Measurements from ENCODE around the gene PLEKHG1.

Gene PLEKHG1

DNA sequence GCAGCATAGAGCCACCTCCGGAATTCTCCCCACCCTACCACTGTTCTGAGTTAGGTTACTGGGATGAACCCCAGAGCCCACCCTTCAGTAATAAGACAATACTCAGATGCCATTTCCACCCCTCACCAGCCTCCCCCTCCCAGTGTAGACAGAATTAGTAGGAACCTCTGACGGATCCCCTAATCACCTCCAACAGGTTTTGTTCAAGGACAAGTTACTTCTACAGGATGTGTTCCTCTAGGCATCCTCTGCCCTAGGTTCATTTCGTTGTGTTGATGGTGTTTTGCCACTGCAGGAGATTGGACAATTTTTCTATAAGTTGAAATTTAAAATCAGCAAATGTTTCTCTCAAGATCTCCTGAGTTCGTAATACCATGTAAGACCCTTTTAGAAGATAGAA lies 22.8 kb downstream of the PLEKHG1 start:
- no peak for DNase-seq

DNA sequence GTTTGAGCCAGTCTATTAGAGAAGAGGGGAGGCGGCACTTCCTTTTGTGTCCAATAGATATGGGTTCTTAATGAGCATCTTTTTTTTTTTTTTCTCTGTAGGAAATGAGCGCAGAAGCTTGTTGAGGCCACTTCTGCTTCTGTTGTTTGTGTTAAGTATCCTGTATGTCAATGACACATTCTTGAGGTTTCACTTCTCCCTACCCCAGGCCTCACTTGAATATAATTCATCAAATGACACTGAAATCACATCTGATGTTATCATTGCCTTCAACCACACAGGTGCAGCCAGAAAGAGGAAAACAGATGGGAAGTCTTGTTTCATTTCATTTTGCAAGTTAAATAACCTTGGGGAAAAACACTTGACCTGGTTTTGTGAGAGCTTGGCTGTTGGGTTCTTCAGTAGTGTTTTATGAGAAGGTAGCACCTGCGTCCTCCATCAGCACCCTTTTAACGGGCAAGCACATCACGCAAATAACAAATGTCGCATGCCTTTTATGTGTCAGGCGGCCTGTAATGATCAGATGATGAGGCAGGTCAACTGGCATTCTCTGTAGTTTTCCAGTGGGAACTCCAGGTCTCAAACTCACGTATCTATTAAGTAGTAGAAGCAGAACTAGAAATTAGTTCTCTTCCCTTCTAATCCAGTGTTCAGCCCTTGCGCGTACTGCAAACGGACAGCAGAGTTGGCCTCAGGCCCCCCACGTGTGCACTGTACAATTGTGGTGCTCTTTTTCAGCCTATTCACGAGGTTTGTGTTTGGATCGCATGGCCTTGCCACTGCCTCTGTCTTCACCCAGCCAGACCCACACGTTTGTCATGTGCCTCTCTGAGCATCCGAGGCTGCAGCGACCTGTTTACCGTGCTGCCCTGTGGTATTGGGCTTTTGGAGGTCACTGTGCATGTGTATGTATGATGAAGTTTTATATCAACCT lies 23.5 kb downstream of the PLEKHG1 start:
- no peak for DNase-seq

DNA sequence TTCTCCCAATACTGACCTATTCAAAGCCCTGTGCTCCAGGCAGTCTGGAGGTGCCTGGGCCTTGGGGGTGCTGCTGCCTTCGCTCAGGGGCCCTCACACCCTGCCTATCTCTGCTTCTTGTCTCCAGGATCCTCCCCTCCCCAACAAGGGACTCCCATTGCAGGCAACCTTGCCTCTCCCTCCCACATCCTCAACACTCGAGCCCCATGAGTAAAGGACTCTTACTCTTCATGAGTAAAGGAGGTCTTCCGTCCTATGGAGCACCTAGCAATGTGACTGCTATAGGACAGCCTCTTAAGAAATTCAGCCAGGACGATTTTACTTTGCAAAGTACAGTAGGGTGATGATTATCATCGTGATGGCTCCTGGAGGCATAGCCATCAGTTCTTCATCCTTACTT lies 24.5 kb downstream of the PLEKHG1 start:
- DNase-seq = no peak

DNA sequence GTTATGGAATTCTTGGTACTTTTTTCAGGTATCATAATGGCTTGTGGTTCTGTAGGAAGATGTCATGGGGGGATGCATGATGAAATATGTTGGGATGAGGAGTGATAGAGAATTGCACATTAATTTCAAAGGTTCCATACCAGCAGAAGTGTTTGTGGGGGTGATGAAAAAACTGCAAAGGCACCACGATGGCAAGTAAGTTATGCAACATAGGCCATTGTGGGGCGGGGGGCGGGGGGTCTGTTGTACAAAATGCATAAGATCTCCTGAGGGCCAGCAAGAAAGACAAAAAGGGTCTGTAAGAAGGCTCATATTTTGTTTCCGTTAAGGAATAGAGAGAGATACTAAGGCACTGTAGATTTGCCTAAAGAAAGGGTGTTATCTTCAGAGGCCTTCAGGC lies 26.2 kb downstream of the PLEKHG1 start:
- DNase-seq = no peak

DNA sequence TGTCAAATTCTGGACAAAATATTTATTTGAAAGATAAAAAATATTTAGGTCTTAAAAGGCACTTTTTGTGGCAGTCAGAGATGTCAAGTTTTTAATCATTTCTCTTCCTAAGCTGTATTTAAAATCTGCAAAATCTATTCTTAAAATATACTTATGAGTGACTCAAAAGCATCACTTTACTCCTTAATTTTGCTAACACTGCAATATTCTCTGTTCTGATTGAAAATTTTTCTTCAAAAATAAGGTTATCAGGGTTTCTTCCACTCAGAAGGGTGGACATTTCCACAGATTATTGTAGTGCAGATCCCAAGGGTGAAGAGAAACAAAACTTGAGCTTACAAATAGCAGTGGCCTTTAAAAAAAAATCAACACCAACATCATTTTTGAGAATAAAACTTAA lies 27.5 kb downstream of the PLEKHG1 start:
- no peak for DNase-seq

DNA sequence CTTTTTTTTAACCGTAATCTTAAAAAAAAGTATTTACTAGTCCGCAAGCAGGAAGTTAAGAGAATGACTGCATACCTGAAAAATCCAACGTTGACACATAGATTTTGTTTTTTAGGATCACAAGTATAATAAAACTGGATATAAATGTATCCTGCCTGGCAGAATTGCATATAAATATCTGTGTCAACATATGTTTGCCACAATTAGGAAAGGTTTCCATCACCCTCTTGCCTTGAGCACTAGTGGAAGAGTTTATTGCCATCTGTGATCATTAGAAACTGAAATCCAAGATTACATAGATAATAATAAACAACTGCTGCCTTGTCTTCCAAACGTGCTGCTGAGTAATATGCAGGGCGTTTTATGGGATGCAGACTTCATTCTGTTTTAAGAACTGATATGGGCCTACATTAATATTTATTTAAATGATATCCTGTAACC lies 27.9 kb downstream of the PLEKHG1 start:
- DNase-seq = no peak

DNA sequence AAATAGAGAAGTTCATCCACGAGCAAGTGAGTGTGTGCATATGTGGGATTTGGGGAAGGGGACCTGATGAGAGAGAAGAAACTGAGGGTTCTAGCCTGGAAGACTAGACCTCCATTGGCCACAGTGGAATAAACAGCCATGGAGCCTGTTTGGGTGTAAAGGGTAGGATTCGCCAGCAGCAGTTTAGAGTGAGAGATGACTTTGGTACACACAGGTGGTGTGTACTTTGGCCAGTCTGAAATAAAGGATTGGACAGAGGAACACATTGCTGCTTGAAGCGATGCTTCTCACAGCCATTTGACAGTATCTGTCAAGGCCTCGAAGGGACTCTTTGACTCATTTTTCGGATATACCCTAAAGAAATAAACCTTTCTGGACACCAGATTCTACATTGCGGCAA lies 29.2 kb downstream of the PLEKHG1 start:
- no peak for DNase-seq

DNA sequence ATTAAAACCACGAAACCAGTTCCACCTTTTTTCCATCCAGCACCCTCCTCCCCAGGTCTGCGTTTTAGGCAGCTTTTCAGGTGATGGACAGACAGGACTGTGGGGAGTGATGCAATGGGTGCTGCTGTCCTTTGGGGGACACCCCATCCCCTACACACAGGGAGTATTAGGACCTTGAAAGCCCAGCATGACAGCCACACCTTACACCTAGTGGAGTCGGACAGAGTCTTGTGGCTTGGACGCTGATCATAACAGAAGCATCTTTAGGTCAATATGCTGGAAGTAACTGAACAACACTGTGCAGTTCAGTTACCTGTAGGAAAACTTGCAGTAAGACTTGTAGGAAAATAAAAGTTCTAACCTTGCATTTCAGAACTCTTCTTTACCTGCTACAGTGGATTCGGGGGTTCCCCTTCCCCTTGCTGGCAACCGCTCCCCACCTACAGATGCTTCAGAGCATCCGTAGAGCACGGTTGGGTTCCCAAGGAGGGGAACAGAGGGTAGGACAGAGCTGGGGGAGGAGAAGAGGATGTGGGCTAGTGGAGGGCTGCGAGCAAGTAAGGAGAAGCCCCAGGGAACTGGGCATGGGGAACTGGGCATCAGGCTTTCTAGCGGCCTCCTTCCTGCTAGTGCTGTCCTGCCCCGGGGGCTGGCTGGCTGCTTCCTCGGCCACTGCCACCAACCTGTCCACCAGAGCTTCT lies 31.7 kb downstream of the PLEKHG1 start:
- DNase-seq = no peak

DNA sequence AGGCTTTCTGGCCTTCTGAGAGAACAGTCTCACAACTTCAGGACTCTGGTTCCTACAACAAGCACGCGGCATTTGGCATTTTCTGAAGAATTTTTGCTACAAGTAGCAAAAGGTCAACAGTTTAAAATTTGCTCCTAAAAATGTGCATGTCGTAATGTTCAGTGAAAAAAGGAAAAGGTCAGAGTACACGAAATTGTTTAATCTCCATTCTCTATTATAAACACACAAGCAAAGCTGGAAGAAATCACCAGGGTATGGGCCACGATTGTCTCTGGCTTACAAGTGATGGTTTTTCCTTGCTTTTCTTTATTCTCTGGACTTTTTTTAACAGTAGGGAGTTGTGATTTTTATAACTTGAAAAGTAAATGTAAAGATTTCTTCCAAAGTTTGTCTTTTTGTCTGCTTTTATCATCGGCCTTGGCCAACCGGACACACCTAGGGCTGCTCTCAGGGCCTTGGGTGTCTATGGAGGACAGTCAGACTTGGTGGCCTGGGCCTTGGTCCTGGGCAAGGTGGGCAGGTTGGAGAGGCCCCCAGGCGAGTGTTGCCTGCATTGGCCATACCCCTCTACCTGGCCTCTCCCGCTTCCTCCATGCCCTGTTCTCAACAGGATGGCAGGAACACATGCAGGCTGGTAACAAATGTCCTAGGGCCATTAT lies 32.4 kb downstream of the PLEKHG1 start:
- DNase-seq = no peak

DNA sequence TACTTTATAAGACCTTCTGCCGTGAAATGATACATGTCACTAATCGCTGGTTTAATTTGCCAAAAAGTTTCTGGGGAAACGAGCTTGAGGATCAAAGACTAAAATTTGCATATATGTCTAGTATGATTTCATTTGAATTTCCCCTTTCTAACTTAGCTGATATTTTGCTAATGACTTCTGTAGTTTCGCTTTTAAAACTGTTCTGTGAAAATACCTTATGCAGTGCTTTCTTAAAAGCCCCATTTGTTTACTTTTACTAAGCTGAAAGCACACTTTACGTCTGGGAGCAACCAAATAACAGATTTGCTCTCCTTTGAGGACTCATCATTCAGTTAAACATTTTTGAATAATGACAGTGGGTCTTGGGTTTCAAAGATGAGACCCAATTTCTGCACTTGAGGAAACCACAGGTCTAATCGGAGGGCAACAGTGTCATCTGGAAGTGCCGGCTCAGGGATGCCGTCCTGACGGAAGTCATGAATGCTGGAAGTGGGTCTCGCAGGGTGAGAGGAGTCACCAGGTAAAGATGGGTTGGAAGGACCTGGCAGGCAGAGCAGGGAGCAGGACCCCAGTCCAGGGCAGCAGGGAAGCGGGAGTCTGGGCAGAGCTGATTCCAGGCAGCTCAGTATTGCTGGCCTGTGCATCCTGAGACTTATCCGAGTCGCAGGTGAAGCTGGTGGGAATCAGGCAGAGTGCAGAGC lies 33.2 kb downstream of the PLEKHG1 start:
- no peak for DNase-seq

DNA sequence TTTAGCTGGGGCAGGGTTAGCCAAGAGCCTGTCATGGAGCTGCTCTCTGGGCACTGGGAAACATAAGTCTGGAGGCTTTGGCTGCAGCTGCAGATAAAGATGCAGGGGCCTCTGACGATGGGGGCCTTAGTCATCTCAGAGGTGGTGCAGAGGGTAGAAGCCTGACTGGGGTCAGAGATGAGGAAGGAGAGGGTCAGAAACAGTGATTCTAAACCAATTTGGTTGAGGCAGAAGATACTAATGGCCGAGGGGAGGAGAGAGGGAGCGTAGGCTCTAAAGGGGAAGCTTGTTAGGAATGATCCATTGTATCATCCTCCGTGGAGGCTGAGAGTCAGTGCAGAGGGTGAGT lies 33.8 kb downstream of the PLEKHG1 start:
- no peak for DNase-seq

DNA sequence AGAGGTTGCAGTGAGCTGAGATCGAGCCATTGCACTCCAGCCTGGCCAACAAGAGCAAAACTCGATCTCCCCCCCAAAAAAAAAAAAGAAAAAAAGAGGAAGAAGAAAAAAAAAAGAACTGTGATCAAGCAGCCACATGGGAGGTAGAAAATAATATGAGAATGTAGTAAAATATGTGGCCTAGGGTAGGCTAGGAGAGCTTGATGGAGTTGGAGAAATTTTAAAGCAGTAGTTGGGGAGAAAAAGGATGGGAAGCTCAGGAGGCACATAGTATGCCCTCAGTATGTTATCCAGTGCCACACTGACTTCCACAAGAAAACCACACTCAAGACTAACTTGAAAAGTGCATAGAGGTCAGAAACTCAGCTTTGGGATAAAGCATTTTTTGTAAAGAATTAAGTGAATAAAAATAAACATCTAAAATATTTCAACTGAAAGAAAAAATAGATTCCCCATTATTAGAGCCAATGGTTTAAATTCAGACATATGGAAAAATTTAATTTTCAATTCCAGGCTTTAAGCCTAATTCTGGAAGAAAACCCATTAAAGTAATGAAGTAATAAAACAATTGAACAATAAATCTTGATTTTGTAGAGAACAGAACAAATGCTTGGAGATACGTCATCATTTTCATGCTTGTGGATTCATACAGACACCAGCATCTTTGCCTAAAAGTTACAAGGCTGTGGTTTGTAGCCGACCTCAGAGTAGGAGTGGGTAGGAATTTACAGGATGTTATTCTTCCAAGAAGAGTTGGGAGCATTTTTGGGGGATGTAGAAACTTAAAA lies 34.7 kb downstream of the PLEKHG1 start:
- no peak for DNase-seq

DNA sequence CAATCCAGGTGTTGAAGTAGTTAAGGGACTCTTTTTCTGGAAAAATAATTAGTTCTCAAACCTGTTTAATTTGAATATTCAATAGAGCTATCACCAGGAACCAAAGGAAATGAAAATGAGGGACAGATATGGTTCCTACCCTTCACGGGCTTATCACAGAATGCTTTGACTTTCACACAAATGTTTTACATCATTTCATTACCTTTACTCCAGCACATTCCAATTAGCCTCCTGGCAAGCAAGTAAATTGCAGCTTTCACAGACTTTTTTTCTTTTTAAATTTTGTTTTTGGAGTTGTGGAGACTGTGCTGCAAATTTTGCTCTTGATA lies 35.2 kb downstream of the PLEKHG1 start:
- DNase-seq = no peak

DNA sequence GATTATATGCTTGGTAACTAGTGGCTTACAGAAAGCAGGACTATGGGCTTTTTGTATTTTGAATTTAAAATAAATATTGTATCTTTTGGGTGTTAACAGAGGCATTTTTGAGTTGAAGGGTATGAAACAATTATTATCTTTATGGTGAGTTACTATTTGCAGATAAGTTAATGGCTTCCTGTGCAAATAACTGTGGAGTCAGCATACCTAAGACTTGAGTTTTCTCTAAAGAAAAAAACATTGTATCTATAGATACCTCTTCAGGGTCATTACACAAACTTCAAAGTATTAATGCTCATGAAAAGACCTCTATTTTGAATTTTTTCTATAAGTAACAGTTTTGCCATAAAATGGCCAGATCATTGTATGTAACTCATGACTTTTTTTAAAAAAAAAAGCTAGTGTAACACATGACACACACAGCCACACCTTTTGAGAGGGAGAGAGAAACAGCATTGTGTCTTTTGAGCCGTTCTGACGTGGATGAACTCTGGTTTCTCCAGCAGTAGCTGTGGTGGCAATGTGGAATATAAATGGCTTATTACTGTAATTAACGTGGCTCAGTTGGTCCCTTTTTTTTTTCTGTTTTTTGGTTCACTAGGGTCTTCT lies 36.3 kb downstream of the PLEKHG1 start:
- DNase-seq = no peak

DNA sequence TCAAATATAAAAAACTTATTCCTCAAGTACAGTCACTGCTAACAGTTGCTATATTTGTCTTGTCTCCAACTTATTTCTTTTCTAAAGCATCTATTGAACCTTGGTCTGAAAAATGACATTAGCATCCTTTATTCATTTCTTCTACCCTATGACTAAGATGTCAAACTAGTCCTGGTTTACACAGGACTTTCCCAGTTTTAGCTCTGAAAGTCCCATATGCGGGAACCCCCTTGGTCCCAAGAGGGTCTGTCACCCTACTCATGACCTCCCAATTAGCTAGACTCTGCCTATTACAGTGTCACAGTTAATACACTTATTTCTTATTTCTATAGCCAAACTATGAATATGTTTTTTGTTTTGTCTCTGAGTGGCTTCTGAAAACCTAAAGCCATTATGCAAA lies 37.1 kb downstream of the PLEKHG1 start:
- no peak for DNase-seq

DNA sequence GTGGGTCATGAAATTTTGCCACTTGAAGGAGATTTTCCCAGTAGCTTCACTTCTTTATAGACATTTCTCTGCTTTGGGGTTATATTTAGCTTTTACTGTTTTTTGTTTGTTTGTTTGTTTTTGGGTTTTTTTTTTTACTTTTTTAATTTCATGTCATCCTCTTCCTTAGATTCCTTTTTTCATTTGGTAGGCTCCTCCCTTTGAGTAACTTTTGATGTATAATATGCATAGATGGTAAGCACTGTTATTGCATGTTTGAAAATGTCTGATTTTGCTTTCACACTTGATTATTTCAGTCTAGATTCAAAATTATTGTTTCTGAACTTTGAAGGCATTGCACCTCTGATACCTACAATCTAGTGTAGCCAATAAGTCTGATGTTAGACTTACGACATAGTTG lies 37.6 kb downstream of the PLEKHG1 start:
- DNase-seq = no peak

DNA sequence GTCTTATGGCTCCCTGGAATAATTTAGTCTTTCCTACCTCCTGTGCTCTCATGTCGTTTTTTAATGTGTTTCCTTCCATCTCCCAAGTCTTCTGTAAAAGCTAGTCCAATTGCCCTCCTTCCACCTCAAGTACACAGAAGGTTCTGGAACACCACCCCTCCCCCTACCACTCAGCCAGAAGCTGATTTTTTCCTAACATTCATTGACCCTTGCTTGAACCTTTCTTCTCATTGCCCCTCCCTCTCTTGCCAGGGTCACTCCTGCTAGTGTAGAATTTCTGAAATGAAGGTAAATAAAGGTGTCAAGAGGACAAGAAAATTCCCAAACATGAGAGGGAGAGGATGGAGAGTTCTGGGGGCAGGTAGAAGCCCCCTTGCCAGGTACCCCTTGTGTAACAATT lies 38.6 kb downstream of the PLEKHG1 start:
- DNase-seq = no peak

DNA sequence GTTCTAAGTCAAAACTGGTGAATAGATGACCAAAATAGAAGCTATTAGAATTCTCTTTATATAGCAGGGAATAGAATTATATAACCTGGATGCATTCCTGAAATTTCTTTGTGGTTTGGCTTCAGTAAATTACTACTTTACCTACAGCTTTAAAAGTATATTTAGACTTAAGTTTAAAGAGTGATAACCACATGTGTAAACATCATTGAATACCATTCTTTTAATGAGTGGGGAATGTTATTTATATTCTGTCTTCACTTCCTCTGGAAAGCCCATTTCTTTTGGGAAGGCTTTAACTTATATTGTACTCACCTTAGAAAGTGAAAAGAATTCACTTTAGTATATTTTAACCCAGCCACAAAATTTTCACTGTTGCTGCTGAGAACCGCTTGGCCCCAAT lies 39.1 kb downstream of the PLEKHG1 start:
- DNase-seq = no peak

DNA sequence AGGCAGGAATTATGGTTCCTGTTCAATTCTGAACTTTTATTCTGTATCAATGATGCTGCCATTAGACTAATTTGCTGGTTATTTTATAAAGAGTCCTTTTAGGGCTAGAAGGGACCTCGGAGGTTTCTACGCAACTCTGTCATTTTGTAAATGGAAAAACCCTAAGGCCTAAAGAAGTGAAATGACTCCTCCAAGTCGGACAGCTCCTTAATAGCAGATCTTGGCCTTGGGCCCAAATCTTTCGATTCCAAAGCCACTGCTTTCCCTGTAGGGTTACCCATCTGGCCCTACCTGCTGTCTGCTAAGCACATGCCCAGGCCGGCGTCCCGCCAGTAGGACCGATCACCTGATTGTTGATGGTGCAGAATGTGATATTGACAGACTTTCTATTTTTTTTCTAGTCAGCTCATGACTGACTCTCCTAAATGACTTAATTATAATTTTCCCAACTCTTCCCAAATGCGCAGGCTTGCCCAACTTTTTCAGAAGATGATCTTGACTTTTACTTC lies 40.2 kb downstream of the PLEKHG1 start:
- no peak for DNase-seq

DNA sequence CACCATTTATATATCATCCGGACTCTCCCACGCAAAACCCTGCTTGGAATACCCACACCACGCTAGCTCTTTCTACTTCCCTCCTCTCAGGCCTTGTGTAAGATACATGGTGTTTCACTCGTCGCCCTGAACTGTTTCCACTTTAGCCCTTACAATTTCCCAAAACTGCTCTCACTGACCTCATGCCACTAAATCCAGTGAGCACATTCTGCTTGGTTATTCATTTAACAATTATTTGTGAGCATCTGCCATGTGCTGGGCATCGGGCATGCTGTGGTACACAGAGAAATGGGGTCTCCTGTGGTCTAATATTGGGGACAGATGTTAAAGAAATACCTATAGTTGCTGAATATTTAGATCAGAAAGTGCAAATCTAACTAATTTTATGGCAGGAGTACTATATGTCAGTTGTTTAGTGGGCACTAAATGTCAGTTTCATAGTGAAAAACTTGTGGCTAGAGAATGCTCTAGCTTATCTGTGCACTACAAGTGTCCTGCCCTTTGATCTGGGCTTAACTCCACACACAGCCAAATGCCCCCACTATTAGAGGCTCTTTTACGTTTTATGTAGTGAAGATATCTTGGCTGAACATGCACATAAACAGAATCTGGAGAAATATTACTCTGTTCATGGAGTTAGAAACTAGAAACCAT lies 41.0 kb downstream of the PLEKHG1 start:
- no peak for DNase-seq

DNA sequence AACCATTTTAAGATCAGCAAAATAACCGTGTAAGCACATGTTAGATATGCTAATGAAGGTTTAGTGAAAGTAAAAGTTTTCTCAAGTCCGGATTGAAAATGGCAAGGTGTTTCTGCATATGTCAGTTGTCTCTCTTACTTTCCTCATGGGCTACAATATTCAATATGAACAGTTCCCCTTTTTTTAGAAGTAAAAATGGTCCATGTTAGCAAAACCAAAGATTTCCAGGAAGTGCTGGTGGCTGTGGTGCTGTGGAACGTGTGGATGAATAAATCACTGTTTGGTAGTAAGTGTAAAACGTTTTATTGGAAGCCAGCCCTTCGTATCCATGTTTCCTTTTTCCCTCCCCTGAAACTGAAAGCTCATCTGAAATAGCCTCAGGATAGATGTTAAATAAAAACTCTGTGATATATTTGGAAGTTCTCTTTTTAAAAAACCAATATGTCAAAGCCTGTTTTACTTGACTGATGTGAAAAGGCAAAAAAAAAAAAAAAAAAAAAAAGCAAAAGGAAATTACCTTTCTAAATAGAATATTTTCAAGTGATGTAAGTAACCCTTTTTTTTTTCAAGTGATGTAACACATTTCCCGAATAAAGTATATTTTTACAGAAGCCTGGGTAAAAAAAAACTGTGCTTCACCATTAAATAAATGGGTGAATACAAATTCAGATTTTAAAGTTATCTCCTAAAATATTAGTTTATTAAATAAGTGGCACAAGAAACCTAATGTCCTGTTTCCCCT lies 41.9 kb downstream of the PLEKHG1 start:
- no peak for DNase-seq
